GM18951 (cell line): Measurements from ENCODE around the gene GSTA3.

ENCODE experiments used
- POLR2A ChIP-seq: IDR thresholded peaks from 4 replicates; pipeline ENCODE4 v1.6.1; 2011; ENCODE audit warnings: mild to moderate bottlenecking; ENCODE audit not compliant: insufficient read length, insufficient read depth; ENCODE audit errors: extremely low read depth
- in situ Hi-C: fragments of 300-500 bp; cut with MboI; formaldehyde crosslinking; loops from one replicate; pipeline ENCODE4 v1.12.0; 2022; ENCODE audit warnings: low sequenced_read_pairs, mixed read lengths, inconsistent platforms; ENCODE audit not compliant: unreplicated experiment

The GSTA3 gene

DNA sequence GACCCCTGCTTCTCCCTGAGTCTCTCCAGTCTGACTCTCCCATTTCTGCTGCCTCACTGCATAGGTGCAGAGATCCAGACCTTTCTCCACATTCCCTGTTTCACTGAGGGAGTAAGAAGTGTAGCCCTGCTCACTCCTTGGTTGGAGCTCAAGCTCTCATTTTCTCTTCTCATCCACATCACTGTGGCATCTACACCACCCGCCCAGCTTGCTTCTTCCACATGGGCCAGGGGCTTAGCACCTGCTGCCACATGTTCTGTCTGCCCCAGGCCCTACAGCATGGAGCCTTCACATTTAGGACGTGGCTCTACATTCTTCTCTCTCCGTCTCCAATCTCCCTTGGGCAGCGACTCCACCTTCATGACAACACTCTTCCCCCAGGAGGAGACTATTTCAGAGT is 60.4 kb downstream of the GSTA3 start:
- in situ Hi-C loops, result no loop called here
- no peak for TF ChIP-seq POLR2A
